ENCODE results near the gene NRCAM.

DNA sequence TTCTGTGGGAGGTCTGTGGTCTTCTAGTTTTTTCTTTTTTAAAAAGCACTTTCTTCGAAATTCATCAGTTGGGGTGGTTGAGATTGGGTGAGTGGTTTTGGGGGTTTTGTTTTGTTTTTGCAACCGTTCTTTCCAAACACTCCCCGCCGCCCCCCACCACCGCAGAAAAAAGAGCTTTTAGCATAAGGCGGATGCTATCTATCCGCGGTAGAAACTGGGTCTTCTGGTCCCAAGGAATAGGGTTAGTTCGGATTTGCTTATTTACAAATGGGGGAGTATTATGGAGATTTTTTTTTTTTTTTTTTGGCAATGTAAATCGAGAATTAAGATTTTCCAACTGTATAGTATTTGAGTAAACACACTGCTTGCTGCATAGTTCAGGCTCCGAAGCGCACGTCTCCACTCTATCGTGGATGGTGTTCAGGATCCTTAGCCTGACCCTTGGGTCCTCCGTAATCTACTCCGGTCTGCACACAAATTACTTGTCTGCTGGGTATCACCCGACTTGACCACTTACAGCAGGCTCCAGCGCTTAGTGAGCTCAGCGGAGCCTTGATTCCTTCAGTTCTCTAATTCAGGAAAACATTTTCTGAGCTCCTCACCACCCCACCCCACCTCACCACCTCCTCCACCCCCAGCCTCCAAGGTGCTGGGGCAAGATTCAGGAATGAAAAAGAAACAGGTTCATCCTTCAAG is 757 bp upstream of the NRCAM start:
- TF ChIP-seq, protein P1, sequence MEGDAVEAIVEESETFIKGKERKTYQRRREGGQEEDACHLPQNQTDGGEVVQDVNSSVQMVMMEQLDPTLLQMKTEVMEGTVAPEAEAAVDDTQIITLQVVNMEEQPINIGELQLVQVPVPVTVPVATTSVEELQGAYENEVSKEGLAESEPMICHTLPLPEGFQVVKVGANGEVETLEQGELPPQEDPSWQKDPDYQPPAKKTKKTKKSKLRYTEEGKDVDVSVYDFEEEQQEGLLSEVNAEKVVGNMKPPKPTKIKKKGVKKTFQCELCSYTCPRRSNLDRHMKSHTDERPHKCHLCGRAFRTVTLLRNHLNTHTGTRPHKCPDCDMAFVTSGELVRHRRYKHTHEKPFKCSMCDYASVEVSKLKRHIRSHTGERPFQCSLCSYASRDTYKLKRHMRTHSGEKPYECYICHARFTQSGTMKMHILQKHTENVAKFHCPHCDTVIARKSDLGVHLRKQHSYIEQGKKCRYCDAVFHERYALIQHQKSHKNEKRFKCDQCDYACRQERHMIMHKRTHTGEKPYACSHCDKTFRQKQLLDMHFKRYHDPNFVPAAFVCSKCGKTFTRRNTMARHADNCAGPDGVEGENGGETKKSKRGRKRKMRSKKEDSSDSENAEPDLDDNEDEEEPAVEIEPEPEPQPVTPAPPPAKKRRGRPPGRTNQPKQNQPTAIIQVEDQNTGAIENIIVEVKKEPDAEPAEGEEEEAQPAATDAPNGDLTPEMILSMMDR (IDR thresholded peaks at IDR 0.05; ENCODE audit: low read depth, low read length): no peak
- no peak for TF ChIP-seq EZH2phosphoT487 (IDR thresholded peaks at IDR 0.05; ENCODE audit: low read depth)

Measured in OCI-LY3 (cell line).